Activated T-cell treated with anti-CD3 and anti-CD28 coated beads, Interleukin-2, amount 50 U/mL, for 72 hours (primary cell): ENCODE results near the gene ZFYVE9. TPM values are rescaled to one million over a fixed set of nuclear protein-coding genes. Genes with fewer than 3 reads are reported as not detected.
"Not testable (repeated sequence)": the region's sequence is repeated elsewhere in the genome, so short reads cannot be mapped to it uniquely, and the experiment has no call there.

Experiments
- ATAC-seq, 2 donors: fragments of 150-1000 bp; cut with Tn5 transposase; replicated peaks in 1 of 2; 2 replicates each; pipeline ENCODE4 v1.10.0; 2021; ENCODE audit warnings: moderate library complexity in 2 of 2, mild to moderate bottlenecking in 1 of 2
- DNase-seq, 2 donors: peaks; one replicate each; pipeline ENCODE4 v3.0.0; 2021 to 2022; ENCODE audit warnings: mixed read lengths in 1 of 2
- H3K27ac Mint-ChIP-seq: one replicate; pipeline ENCODE4 v1.8.0; 2022; ENCODE audit warnings: mild to moderate bottlenecking, moderate library complexity, mixed read lengths
- H3K27me3 Mint-ChIP-seq: one replicate; pipeline ENCODE4 v1.8.0; 2022; ENCODE audit warnings: low read depth, mixed read lengths
- H3K36me3 Mint-ChIP-seq, 2 donors: one replicate each; pipeline ENCODE4 v1.8.0; 2022; ENCODE audit warnings: mixed read lengths in 2 of 2, mild to moderate bottlenecking in 1 of 2; ENCODE audit not compliant: insufficient read depth in 2 of 2
- H3K4me1 Mint-ChIP-seq: one replicate; pipeline ENCODE4 v1.8.0; 2022; ENCODE audit warnings: low read depth, mixed read lengths
- H3K4me3 Mint-ChIP-seq, 2 donors: one replicate each; pipeline ENCODE4 v1.8.0; 2022; ENCODE audit warnings: mild to moderate bottlenecking in 2 of 2, mixed read lengths in 2 of 2, moderate library complexity in 2 of 2
- H3K9me3 Mint-ChIP-seq, 2 donors: one replicate each; pipeline ENCODE4 v1.8.0; 2022; ENCODE audit warnings: mixed read lengths in 2 of 2
- total RNA-seq, 2 donors: library from RNA; stranded (reverse); gene quantifications; one replicate each; pipeline ENCODE4 v1.2.3, GENCODE V29; 2022

ZFYVE9 gene
- total RNA-seq, 2 donors from 2014 or later, result 4.4 to 5.7 TPM

GRCh38 chr1:52158218-52158617, 16.3 kb downstream of the ZFYVE9 start:
- Mint-ChIP-seq H3K9me3 (no peaks in the 10 kb centered on the region), H3K4me1 (no peaks in the 10 kb centered on the region), H3K27me3 (no peaks in the 10 kb centered on the region), H3K4me3 (no peak overlapping the region), H3K27ac (no peak overlapping the region), H3K36me3 (no peaks in the 10 kb centered on the region)
- no peak for DNase-seq
- no peak for ATAC-seq

DNA sequence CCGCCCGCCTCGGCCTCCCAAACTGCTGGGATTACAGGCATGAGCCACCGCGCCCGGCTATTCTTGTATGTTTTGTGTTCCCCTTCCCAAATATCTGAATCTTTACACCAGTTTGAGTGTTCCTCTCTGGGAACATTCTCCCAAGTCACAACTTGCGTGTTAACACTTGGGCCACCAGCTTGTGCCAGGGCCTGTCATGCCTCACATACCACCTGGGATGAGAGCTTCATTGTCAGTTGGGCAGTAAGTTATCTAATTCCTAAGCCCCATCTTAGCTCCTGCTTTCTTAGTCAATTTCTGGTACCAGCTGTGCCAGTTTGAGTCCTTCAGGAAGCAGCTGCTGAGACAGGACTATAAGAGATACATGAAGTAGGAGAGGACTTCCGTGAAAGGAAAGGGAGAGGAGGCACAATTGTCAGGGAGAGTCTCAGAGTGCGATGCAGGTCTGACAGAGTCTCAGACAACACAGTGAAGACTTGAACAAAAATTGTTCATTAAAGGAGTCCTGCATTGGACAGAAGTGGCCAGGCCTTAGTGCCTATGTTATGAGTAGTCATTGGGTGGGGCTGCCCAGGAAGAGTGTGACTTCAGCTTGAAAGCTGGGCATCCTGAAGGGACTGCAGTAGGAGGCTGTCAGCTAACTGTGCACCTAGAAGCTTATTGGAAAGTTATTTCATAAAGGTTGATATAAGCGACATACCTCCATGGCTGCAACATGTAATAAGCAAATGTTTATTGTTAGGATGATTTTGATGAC, 17.3 kb downstream of the ZFYVE9 start:
- Mint-ChIP-seq H3K27me3 (no peaks in the 10 kb centered on the region), H3K36me3 (no peaks in the 10 kb centered on the region), H3K27ac (no peak overlapping the region), H3K9me3 (no peaks in the 10 kb centered on the region), H3K4me3 (no peak overlapping the region), H3K4me1 (no peaks in the 10 kb centered on the region)
- DNase-seq (no peak), ATAC-seq (no peak)

- H3K4me1 Mint-ChIP-seq, result no peaks in the 10 kb centered on the region
- H3K9me3 Mint-ChIP-seq, result no peaks in the 10 kb centered on the region
- DNase-seq (no peak), ATAC-seq (no peak)
- no peak overlapping the region for H3K27ac Mint-ChIP-seq
- H3K36me3 Mint-ChIP-seq, result no peaks in the 10 kb centered on the region
- no peaks in the 10 kb centered on the region for H3K27me3 Mint-ChIP-seq
- no peak overlapping the region for H3K4me3 Mint-ChIP-seq
Observed at GRCh38 chr1:52162947-52163346, 21.1 kb downstream of the ZFYVE9 start.

- H3K4me1 Mint-ChIP-seq, result no peaks in the 10 kb centered on the region
- ATAC-seq (no peak), DNase-seq (no peak)
- H3K4me3 Mint-ChIP-seq, result no peak overlapping the region
- no peaks in the 10 kb centered on the region for H3K27me3 Mint-ChIP-seq
- no peak overlapping the region for H3K27ac Mint-ChIP-seq
- H3K36me3 Mint-ChIP-seq, result no peaks in the 10 kb centered on the region
- H3K9me3 Mint-ChIP-seq, result no peaks in the 10 kb centered on the region
Observed at GRCh38 chr1:52164604-52165003, 22.7 kb downstream of the ZFYVE9 start.

DNA sequence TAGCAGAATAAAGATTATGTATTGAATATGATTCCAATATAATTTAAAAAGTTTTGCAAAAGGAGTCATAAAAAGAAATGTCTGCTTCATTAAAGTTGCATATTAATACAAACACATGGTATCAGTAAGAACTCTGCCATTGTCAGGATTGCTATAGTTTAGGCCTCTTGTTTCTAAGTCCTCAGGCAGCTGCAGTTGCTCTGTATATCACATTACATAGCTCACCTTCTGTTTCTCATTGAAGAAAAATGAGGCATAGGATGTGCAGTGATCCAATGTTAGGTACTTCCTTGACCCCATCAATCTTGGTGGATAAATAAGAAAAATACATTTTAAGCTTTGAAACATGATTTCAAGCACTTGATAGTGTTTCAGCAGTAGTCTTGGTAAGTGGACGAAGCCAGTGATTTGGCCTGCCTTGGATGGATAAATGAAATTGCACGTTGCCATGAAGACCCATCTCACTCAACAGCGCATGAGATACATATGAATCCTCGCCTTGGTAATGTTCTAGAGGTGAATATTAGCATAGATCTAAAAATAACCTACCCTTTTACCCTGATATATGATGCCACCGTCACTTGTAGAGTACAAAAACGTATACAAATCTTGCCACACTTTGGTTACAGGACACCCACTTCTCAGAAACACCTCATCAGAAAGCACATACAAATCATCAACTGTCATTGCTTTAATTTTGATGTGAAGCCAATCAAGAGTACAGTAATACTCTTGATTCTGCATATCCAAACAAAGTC, 25.3 kb downstream of the ZFYVE9 start:
- H3K9me3 Mint-ChIP-seq, result peaks cover 2 to 4% of the 10 kb centered on the region in 2 donors
- no peaks in the 10 kb centered on the region for H3K27me3 Mint-ChIP-seq
- H3K36me3 Mint-ChIP-seq, result peaks cover 0 to 5% of the 10 kb centered on the region in 2 donors

DNA sequence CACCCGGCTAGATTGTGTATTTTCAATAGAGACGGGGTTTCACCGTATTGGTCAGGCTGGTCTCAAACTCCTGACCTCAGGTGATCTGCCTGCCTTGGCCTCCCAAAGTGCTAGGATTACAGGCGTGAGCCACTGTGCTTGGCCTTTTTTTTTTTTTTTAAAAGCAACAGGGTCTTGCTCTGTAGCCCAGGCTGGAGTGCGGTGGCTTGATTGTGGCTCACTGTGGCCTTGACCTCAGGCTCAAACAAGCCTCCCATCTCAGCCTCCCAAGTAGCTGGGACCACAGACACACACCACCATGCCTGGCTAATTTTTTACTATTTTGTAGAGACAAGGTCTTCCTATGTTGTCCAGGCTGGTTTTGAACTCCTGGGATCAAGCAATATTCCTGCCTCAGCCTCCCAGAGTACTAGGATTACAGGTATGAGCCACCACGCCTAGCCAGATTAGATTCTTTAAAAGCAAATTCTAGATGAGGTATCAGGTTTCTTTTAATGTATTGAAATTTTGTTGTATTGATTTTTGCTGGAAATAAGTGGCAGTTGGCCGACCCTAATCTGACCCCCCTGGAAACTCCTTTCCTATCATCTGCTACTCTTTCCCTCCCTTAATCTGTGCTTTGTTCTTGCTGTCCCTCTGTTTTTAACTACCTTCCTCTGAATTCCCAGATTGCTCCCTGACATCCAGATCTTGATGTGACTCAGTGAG, 26.6 kb downstream of the ZFYVE9 start:
- Mint-ChIP-seq H3K27ac (no peak overlapping the region), H3K9me3 (peaks cover 2 to 4% of the 10 kb centered on the region in 2 donors), H3K36me3 (peaks cover 0 to 5% of the 10 kb centered on the region in 2 donors), H3K27me3 (no peaks in the 10 kb centered on the region), H3K4me1 (no peaks in the 10 kb centered on the region), H3K4me3 (no peak overlapping the region)
- ATAC-seq, result no peak
- no peak for DNase-seq

More for the DNA sequence above, 25.3 kb downstream of the ZFYVE9 start:
- Mint-ChIP-seq H3K27ac (no peak overlapping the region), H3K4me1 (no peaks in the 10 kb centered on the region), H3K4me3 (no peak overlapping the region)
- ATAC-seq (no peak), DNase-seq (no peak)

- H3K36me3 Mint-ChIP-seq, H3K4me1 Mint-ChIP-seq, DNase-seq, H3K9me3 Mint-ChIP-seq, ATAC-seq, H3K27ac Mint-ChIP-seq, H3K27me3 Mint-ChIP-seq, H3K4me3 Mint-ChIP-seq: not testable (repeated sequence)
Observed at GRCh38 chr1:52171149-52171548, 29.3 kb downstream of the ZFYVE9 start.

DNA sequence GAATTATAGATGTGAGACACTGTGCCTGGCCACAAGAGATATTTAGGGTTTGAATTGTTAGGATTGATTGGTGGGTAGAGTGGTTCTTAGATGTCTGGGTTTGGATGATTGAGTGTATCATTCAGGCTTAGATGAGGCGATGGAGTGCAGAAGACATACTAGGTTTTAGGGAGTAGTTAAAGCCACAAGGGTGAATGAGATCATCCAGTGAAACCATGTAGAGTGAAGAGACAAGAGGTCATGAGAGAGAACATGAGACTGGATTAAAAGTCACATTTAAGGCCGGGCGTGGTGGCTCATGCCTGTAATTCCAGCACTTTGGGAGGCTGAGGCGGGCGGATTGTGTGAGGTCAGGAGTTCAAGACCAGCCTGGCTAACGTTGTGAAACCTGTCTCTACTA, 37.2 kb downstream of the ZFYVE9 start:
- Mint-ChIP-seq H3K27ac (no peak overlapping the region), H3K9me3 (peaks cover 1 to 2% of the 10 kb centered on the region in 2 donors), H3K27me3 (no peaks in the 10 kb centered on the region), H3K36me3 (no peaks in the 10 kb centered on the region), H3K4me1 (peaks cover 6% of the 10 kb centered on the region), H3K4me3 (no peak overlapping the region)
- DNase-seq (no peak), ATAC-seq (peak in 1 of 2 donors; percentile 39)

- no peak overlapping the region for H3K27ac Mint-ChIP-seq
- H3K4me3 Mint-ChIP-seq, result no peak overlapping the region
- DNase-seq, result no peak
- H3K9me3 Mint-ChIP-seq, result peaks cover 1 to 2% of the 10 kb centered on the region in 2 donors
- H3K4me1 Mint-ChIP-seq, result peaks cover 6% of the 10 kb centered on the region
- no peak for ATAC-seq
- no peaks in the 10 kb centered on the region for H3K36me3 Mint-ChIP-seq
- H3K27me3 Mint-ChIP-seq, result no peaks in the 10 kb centered on the region
Observed at GRCh38 chr1:52180176-52180575, 38.3 kb downstream of the ZFYVE9 start.

- not testable (repeated sequence) for H3K27ac Mint-ChIP-seq, H3K9me3 Mint-ChIP-seq, H3K27me3 Mint-ChIP-seq, H3K4me3 Mint-ChIP-seq, ATAC-seq, H3K4me1 Mint-ChIP-seq, H3K36me3 Mint-ChIP-seq, DNase-seq
Observed at GRCh38 chr1:52181759-52182158, 39.9 kb downstream of the ZFYVE9 start.

GRCh38 chr1:52182328-52182727, 40.4 kb downstream of the ZFYVE9 start:
- H3K27me3 Mint-ChIP-seq, H3K4me3 Mint-ChIP-seq, DNase-seq, H3K36me3 Mint-ChIP-seq, H3K4me1 Mint-ChIP-seq, H3K27ac Mint-ChIP-seq, H3K9me3 Mint-ChIP-seq, ATAC-seq: not testable (repeated sequence)

DNA sequence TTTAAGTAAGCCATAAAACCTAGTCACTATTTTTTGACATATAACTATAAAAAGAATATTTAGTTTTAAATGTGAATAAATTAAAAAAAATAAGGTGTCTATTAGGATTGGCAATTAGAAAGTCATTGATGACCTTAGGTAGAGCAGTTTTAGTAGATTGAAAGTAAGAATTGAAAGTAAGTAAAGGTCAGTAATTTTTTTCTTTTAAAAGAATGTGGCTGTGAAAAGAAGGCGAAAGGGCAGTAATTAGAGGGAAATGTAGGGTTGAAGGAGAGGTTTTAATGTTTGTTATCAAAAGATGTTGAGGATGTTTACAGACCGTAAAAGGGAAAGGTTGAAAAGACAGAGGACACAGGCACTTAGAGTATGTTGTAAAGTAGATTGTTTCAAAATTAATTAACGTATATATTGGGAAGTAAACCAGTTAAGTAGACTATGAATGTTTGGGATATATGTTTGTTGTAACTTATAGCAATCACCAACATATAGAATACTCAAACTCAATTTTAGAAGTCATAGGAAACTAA, 41.0 kb downstream of the ZFYVE9 start:
- DNase-seq, result no peak
- Mint-ChIP-seq H3K36me3 (no peaks in the 10 kb centered on the region), H3K27me3 (no peaks in the 10 kb centered on the region), H3K9me3 (no peaks in the 10 kb centered on the region), H3K27ac (no peak overlapping the region), H3K4me1 (peaks cover 6% of the 10 kb centered on the region), H3K4me3 (no peak overlapping the region)
- ATAC-seq, result no peak

DNA sequence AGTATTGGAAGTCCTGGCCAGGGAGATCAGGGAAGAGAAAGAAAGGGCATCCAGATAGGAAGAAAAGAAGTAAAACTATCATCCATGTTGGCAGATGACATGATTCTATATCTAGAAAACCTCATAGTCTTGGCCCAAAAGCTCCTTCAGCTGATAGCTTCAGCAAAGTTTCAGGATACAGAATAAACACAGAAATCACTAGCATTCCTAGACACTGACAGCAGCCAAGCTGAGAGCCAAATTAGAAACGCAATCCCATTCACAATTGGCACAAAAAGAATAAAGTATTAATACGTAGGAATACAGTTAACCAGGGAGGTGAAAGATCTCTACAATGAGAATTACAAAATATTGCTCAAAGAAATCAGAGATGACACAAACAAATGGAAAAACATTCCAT, 44.6 kb downstream of the ZFYVE9 start:
- no peaks in the 10 kb centered on the region for H3K36me3 Mint-ChIP-seq
- no peaks in the 10 kb centered on the region for H3K9me3 Mint-ChIP-seq
- H3K27me3 Mint-ChIP-seq, result no peaks in the 10 kb centered on the region
- ATAC-seq (no peak), DNase-seq (no peak)
- H3K4me1 Mint-ChIP-seq, result no peaks in the 10 kb centered on the region
- no peak overlapping the region for H3K27ac Mint-ChIP-seq
- H3K4me3 Mint-ChIP-seq, result no peak overlapping the region
